HT-29 (cell line): ENCODE data around the gene CD33. TPM values are rescaled to one million over a fixed set of nuclear protein-coding genes. Genes with fewer than 3 reads are reported as not detected.
"Not testable (repeated sequence)": the region's sequence is repeated elsewhere in the genome, so short reads cannot be mapped to it uniquely, and the experiment has no call there.

Experiments
- DNase-seq: peaks from one replicate; pipeline ENCODE4 v3.0.0-alpha.2; 2015; ENCODE audit warnings: low spot score
- total RNA-seq: library from RNA; depleted of rRNA; stranded (reverse); fragments of >200 nt; shearing (Covaris generic); gene quantifications from 2 replicates; pipeline ENCODE4 v1.2.3, GENCODE V29; 2014; rRNA removed

The CD33 gene
- total RNA-seq: not detected in 2 replicates

DNA sequence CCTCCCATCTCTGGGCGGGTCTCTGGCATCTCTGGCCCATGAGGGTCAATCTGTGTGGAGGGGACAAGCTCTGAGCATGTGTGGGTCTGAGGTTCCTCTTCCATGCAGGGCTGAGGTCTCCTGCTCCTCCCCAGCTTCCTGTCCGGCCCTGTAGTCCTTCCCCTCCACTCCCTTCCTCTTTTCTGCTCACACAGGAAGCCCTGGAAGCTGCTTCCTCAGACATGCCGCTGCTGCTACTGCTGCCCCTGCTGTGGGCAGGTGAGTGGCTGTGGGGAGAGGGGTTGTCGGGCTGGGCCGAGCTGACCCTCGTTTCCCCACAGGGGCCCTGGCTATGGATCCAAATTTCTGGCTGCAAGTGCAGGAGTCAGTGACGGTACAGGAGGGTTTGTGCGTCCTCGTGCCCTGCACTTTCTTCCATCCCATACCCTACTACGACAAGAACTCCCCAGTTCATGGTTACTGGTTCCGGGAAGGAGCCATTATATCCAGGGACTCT lies at the start of gene CD33:
CD33 (plus strand) TSS at position 183 of the 496 bp plus-strand sequence; CDS start at position 222, 39 bp downstream.
- not testable (repeated sequence) for DNase-seq

DNA sequence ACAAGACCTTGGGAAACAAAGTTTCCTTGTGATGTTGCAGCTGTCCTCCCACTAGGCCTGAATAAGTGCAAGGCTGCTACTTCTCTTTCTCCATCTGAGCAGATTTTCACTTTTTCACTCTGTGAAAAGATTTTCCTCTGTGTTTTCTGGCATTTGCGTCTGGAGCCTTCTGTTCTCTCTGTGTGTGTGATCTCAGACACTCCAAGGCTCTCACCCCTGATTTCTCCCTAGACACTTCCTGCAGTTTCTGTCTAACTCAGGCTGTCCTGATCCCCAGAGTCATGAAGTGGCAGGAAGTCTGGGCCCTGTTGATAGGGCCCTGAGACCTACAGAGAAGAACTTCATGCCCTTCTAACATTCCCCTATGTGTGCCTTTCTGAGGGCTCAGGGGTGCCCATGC lies 45.6 kb upstream of the CD33 start:
- DNase-seq: no peak

DNA sequence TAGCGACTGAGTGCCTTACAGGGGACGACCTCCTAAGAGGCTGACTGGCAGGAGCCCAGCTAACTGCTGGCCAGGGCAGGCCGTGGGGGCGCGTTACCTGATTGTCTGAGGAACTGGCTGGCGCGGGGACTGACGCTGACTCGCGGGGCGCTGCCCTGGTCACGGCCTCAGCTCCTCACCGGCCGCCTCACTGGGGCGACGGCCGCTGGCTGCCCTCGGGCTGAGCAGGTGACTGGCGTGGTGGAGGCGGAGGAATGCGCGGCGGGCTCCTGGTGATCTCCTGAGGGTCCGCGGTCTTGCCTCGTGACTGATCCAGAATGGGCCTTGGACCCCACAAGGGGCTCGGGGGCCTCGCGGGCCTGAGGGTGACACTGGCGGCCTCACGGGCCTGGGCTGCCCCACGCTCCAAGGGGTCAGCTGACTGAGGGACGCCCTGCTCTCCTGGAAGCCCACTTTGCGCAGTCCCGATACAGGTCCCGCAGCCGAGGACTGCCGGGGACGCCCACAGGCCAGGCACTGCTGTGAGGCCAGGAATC lies 43.4 kb upstream of the CD33 start:
- no peak for DNase-seq

DNA sequence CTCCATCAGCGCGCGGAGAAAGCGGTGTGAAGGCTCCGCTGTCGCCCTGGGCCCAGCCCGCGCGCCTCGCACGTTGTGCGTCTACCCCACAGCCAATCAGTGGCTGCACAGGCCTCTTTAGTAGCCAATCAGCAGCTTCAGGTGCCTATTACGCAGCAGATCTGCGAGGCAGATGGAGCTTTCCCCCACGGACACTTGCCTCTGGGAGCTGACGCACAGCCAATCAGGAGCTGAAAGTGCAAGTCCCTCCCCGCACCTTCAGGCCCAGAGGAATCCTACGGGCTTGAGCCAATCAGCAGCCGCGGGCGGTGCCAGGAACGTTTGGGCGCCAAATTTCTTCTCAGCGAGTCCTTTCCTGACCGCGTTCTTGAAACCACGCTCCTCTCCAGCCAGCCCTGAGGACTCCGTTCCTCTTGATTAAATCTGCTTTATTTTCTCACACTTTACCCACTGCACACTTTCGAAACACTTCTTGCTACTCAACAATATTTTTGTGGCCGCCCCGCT lies 42.9 kb upstream of the CD33 start:
- DNase-seq: no peak

DNA sequence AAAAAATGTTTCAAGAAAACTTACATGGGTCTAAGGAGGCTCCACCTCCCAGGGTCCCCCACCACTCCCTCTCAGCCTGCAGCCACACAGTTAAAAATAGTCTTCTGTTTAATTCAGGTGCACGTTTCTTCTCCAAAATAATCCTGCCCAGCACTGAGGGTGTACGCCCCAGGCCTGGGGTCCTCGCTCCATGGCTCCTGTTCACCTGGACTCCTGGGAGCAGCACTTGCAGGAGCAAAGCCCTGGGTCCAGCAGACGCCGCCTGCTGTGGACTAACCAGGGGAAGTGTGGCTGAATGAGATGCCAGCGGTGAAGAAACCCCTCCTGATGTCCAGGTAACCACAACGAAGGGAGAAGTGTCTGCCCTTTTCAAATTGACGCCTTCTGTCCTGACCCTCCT lies 41.3 kb upstream of the CD33 start:
- no peak for DNase-seq

DNA sequence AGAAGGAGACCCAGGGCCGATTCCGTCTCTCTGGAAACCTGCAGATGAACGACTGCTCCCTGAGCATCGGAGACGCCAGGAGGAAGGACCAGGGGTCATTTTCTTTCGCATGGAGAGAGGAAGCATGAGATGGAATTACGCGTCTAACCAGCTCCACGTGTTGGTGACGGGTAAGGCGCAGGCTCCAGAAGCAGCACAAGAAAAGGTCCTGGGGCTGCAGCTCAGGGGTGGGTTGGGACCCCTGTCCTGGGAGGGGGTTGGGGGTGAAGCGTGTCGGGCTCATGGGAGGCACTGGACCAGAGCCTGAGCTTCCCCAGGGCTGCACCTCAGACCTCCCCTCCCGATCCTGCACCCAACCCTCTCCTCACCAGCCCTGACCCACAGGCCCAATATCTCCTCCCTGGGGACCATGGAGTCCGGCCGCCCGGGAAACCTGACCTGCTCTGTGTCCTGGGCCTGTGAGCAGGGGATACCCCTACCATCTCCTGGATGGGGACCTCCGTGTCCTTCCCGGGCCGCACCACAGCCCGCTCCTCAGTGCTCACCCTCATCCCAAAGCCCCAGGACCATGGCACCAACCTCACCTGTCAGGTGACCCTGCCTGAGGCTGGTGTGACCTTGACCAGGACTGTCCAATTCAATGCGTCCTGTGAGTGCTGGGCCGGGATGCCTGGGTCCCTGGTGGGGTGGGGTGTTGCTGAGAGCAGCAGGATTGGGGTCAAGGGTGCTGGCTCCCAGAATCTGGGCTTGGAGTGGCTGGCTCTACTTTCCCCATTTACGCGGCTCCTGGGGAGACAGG lies 39.6 kb upstream of the CD33 start:
- no peak for DNase-seq

DNA sequence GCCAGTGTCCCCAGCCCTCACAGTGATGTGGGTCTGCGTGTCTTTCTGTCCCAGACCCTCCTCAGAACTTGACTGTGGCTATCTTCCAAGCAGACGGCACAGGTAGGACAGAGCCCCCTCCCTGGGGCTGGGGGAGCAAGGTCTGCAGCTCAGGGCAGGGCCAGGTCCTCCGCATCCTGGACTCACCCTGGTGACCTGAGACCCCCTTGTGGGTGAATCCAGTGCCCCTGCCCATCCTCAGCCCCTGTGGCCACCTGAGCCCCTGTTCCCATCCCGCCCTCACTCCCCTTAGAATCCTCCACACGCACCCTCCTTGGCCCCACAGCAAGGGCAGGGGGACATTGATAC lies 39.0 kb upstream of the CD33 start:
- DNase-seq: no peak

DNA sequence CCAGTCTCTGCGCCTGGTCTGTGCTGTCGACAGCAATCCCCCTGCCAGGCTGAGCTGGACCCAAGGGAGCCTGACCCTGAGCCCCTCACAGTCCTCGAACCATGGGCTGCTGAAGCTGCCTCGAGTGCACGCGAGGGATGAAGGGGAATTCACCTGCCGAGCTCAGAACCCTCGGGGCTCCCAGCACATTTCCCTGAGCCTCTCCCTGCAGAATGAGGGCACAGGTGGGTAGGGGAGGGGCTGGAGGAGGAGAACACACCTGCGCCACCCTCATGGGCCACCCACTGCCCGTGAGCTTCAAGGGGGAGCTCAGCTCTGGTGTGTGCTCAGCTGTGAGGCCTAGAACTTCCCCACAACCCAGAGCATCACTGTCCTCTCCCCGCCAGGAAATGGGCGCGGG lies 38.6 kb upstream of the CD33 start:
- no peak for DNase-seq

DNA sequence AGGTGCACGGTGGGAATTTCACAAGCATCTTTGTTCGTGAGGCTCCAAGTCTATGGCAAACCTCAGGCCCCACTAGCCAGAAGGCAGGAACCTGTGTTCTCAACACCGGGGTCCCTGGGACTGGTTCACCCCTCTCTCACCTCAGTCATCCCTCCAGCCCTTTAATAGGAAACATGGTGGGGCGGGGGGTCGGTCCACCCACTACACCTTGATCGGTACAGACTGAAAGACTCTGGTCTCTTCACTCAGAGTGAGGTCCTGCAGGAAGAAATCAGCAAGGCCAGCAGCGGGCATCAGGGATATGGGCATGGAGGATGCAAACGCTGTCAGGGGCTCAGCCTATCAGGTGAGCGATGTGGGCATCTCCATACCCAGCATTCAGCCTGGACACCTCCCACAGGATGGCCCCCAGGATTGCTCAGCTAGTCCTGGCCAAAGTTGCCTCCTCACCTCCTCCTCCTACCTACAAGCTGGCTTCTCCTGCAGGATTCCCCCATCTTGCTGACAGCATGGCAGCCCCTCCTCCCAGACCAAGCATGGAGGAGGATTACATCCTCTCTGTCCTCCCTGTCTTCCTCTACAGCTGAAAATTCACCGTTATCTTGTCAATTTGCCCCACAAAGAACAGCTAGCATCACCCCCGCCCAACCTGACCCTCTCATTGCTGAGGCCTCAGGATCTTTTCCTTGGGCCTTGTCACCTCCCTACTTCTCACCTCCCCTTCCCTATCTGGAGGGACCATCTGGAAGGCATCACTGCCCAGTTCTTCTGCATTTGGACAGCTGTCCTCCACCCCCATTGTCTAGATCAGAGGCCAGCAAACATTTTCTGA lies 37.3 kb upstream of the CD33 start:
- no peak for DNase-seq

DNA sequence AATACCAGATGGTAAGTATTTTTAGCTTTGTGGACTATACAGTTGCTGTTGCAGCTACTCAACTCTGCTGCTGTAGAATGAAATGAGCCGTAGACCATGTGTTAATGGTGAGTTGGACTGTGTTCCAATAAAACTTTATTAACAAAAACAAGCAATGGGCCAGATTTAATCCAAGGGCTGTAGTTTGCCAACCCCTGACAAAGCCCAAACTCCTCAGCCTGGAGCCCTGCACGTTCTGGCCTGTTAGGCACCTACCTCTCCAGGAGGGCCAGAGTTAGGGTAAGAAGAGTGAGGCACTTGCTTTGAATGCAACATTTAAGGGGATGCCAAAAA lies 36.7 kb upstream of the CD33 start:
- no peak for DNase-seq

DNA sequence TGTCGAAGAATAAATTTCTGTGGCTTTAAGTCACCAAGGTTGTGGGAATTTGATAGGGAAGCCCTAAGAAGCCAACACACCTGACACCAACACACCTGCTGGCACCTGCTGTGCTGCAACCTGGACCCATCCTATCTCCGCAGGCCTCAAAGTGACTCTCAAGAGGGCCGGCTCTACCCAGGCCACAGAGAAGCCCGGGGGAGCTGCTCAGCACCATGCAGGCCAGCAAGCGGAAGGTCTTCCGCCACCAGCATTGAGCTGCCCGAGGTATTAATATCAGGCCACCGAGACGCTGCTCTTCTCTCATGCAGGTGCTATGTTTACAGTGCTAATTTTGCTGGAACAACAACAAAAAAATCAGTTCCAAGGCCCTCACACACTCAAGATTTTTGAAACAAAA lies 32.2 kb upstream of the CD33 start:
- no peak for DNase-seq

DNA sequence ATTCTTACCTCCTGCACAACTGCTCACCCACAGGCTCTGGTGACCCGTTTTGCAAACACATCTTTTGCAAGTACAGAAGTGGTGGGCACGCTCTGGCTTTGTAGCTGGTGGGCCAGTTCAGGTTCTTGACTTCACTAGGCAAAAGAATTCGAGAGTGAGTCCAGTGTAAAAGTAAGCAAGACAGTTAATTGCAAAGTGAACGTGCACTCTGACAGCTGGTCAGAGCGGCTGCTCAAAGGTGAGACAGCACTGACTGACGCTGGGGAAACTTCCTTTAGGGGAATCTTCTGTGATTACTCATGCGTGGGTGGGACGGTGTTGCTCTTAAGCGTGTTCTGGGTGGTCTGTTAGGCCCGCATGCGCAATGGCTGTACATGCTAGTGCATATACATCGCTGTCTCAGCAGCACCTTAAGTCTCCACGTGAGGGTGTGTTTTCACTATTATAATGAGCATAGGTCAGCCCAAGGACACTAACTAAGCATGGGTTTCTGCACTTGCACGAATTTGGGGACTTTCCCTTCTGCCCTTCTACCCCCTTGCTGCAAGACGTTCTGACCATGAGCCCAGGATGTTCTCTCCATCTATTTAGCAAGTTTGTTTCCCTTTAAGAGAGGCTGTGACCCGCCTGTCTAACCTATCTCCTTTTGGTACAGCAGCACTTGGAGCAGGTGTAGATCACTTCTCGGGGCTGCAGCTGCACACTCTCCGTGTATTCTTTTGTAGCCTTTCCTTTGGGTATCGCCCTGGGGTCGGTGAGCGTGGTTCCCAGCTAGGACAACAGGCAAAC lies 30.2 kb upstream of the CD33 start:
- peak; percentile 7 for DNase-seq

DNA sequence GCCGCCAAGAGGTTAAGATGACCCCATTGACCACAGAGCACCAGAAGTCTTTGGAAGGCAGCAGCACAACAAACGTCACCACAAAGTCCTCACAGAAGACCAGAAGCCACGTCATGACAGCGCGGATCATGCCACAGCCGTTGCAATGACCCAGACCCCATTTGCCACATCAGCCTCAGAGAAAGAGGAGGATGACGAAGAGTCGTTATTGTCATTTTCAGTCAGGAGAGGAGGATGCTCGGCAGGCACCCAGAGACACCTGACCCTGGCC lies 29.6 kb upstream of the CD33 start:
- DNase-seq: no peak

DNA sequence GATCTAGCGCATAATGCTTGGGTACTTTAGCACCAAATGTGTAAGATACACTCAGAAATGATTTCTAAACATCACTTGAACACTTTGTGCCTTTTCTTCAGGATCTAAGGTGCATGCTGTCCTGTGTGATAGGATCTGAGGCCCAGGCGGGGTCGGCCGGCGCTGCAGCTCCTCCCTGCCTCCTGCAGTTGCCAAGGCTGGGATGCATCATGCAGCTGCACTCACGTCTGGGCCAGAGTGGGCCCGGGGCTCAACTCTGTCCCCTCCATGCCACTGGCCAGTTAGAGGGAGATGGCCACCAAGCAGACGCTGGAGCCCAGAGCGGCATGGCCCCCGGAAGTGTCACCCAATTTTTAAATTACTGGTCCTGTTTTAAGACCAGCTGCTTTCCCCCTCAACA lies 29.3 kb upstream of the CD33 start:
- DNase-seq: no peak

DNA sequence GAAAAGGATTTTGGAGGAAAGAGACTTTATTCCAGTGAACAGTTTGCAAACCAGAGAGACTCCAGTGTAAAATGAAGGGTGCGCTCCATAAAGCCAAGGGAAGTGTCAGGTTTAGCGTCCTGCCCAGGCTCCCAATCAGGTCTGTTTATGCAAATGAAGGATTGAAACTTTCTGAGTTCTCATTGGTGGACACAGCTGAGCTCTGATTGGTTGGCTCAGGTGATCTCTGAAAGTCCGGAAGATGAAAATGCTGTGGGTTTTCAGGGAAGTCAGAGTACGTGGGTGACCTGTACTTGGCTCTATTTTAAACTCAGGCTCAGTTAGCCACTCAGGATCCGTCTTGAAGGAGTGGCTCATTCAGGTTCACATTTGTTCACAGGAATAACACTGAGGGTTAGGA lies 28.7 kb upstream of the CD33 start:
- no peak for DNase-seq

DNA sequence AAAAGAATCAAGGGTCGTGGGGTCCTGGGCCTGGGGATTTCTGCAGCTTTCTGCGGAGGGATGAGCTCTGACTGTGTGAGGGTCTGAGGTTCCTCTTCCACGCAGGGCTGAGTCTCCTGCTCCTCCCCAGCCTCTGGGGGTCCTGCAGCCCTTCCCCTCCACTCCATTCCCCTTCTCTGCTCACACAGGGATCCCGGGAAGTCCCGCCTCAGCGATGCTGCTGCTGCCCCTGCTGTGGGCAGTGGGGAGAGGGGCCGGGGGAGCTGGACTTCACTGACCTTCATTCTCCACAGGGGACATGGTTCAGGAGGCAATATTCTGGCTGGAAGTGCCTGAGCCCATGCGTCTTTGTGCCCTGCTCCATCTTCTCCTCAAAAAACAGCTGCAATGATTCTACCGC lies 26.2 kb upstream of the CD33 start:
- no peak for DNase-seq

DNA sequence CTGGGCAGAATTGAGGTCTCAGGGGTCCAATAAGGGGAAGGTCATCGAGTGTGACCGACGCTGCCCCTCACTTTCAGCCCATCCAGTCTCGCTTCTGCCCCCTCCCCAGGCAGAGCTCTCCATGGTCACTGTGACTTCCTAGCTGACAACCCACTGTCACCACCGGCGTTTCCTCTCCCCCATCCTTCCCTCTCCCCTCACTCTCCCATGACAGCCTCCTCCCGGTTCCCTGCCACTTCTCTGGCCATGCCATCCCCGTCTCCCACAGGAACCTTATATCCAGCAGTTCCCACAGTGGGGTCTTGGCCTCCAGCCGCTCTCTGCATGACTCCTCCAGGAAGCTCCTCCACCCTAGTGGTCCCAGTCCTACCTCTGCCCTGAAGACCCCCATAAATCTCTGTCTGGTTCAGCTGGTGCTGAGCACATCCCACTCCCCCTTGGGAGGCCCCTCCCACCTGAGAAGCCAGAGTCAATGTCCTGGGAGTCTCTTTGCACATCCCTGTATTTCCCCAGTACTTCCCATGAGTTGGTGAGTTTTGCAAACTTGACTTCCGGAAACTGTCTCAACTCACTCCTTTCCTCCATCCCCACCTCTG lies 24.7 kb upstream of the CD33 start:
- DNase-seq: no peak

DNA sequence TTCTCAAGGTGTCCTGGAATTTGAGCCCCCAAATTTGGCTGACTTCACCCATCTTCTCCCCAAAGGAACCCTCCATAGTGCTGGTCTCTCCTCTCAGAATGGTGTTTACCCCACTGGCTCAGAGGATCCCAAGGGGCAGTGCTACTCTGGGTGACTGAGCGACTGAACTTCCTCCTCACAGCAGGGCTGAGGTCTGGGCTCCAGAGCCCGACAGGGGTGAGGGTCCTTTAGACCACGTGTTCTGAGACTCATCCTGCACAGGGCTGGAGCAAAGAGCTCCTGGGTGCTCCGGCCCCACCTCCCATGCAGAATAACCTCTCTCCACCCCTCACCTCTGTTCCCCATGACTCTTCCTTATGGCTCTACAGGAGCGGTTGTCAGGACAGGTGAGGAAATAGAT lies 23.2 kb upstream of the CD33 start:
- DNase-seq: no peak

DNA sequence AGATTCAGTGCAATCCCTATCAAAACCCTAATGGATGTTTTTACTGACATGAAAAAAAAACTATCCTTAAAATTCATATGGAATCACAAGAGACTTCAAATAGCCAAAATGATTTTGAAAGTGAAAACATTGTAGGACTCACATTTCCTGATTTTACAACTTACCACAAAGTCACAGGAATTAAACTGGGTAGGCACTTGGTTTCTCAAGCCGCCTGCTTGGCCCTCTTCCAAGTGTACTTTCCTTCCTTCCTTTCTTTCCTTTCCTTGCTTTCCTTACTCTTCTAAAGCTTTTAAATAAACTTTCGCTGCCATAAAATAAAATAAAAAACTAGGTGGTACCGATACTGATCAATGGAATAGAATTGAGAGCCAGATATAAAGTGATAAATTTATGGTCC lies 21.0 kb upstream of the CD33 start:
- DNase-seq: no peak

DNA sequence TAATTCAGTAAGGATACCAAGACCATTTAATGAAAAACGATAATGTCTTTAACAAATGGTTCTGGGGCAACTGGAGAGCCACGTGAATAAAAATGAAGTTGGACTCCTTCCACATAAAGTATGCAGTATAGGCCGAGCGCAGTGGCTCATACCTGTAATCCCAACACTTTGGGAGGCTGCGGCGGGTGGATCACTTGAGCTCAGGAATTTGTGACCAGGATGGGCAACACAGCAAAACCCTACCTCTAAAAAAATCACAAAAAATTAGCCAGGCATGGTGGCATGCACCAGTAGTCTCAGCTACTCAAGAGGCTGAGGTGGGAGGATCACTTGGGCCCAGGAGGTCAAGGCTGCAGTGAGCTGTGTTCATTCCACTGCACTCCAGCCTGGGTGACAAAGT lies 20.6 kb upstream of the CD33 start:
- DNase-seq: no peak

DNA sequence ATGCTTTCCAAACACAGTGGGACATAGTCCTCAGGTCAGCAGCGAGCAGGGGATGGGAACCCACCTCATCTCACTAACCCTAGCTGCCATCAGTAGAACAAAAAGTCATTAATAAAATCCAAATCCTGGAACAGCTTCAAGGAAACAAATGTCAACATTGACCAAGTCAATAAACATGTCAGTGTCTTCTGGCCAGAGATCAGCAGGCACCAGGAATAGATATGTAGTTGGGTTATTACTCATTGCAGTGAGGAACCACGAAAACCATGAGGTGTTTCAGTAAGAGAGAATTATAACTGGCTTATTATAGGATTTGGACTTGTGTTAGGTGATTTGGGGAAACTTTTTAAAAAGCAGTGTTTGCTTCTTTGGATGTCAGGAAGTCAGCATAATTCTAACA lies 17.1 kb upstream of the CD33 start:
- no peak for DNase-seq
